Skeletal muscle cell (primary cell): ENCODE data around the gene POLN.
"Not testable (repeated sequence)": the region's sequence is repeated elsewhere in the genome, so short reads cannot be mapped to it uniquely, and the experiment has no call there.

Experiments
- DNase-seq: peaks from one replicate; pipeline ENCODE4 v3.0.0-alpha.2; 2010; ENCODE audit warnings: low read depth
- H3K4me3 ChIP-seq: 2 replicates; pipeline ENCODE4 v1.5.1; 2011; ENCODE audit warnings: low read depth, mild to moderate bottlenecking, control low read depth, low read length, moderate library complexity

The POLN gene

GRCh38 chr4:2276581-2277325, 34.8 kb upstream of the POLN start:
- no peak for DNase-seq
- no peak overlapping the region for H3K4me3 ChIP-seq

GRCh38 chr4:2275546-2276251, 33.8 kb upstream of the POLN start:
- no peak overlapping the region for H3K4me3 ChIP-seq
- no peak for DNase-seq

DNA sequence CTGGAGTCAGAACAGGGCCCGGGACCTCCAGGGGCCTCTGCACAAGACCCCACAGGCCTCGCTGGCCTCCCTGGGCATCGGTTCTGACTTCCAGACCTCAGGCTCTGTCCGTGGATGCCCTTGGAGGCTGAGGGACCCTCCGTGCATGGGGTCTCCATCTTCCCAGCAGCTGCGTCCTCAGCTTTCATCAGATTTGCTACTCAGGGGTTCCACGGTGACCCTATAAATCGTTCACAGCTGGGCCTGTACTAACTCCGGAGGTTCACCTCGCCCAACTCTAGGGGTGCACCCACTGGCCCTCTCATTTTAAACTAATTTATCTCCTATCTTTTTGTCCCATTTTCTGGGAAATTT, 33.1 kb upstream of the POLN start:
- not testable (repeated sequence) for H3K4me3 ChIP-seq, DNase-seq

DNA sequence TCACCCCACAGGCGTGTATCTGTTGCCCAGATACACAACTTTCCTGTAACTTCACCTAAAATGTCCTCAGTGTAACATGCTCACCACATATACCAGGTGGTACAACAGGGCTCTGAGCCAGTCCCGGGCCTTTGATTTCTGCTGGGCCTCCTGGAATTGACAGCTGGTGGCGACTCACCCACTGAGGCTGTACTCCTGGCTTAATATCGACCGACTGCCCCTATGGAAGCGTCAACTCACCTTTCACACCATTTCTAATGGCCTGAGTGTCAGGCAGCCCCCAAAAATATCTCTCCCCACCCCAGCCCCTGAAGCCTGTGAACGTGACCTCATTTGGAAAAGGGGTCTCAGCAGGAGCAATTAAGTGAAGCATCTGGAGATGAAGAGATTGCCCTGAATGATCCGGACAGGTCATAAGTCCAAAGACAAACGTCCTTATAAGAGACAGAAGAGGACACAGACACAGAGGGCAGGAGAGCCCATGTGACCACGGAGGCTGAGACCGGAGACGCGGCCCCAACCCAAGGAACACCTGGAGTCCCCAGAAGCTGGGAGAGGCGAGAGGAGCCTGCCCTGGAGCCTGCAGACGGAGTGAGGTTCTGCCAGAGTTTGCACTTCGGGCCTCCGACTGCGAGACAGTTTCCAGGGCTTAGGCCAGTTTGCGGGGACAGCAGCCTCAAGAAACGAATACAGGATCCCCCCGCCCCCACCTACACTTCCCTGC, 32.6 kb upstream of the POLN start:
- H3K4me3 ChIP-seq, result no peak overlapping the region
- no peak for DNase-seq

DNA sequence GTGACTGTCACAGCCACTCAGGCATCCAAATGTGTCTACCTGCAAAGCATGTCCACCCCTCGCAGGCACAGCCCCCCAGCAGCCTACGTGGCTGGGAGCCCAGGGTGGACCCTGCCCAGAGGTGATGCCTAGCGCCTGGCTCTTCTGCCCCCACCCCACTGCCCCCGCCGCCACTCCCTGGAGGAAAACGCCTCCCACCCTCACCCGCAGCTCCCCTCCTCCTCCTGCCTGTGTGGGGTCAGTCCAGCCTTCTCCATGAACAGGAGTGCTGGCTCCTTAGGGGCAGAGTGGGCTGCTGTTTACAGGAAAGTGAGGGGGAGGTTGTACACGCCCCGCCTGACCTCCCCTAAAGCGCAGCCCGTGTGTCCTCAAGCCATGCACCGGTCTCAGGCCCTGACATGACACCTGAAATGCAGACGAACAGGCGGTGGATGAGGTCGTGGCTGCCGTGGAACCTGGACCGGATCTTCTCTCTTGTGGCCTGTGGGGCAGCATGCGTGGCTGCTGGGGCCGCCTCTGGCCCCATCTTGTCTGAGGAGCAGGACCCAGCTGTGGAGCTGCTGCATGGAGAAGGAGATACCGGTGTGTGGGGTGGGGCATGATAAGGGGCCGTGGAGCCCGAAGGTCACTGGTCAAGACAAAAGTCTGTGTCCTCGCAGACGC, 31.9 kb upstream of the POLN start:
- no peak for DNase-seq

GRCh38 chr4:2273221-2273620, 31.3 kb upstream of the POLN start:
- DNase-seq, result no peak
- no peak overlapping the region for H3K4me3 ChIP-seq

More for the DNA sequence above, 31.9 kb upstream of the POLN start:
- H3K4me3 ChIP-seq, result no peak overlapping the region

GRCh38 chr4:2272828-2273120, 30.9 kb upstream of the POLN start:
- no peak for DNase-seq
- H3K4me3 ChIP-seq, result no peak overlapping the region

DNA sequence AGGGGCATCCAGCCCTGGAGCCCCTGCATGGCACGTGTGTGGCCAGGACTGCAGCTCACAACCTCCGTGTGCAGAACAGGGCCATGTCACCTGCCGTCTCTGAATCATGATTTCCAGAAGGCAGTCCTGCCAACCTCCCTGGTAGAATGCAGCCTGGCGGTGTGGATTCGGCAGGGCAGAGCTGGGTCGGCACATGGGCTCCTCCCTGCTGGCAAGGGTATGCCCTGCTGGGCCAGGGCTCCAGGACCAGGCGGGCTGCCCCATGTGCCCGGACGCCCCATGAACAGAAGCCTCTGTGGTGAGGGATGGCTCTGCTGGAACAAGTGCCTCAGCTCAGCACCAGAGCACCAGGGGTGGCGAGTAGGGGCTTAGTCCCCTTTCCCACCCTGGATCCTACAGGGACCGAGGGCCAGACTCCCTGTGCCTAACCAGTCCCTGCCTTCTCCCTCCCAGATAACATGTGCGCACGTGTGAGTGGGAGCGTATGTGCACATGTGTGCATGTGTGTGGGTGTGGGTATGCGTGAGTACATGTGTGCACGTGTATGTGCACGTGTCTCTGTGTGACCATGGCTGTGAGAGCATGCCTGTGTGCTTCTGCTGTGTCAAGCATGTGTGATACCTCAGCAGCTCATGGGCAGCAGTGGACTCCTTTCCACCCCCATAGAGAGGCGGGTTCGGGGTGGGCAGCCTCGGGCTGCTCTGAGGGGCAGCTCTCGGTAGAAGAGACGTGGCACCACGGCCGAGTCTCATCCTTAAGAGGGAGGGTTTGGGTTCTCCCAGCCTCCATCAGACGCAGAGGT, 30.3 kb upstream of the POLN start:
- DNase-seq, result no peak

DNA sequence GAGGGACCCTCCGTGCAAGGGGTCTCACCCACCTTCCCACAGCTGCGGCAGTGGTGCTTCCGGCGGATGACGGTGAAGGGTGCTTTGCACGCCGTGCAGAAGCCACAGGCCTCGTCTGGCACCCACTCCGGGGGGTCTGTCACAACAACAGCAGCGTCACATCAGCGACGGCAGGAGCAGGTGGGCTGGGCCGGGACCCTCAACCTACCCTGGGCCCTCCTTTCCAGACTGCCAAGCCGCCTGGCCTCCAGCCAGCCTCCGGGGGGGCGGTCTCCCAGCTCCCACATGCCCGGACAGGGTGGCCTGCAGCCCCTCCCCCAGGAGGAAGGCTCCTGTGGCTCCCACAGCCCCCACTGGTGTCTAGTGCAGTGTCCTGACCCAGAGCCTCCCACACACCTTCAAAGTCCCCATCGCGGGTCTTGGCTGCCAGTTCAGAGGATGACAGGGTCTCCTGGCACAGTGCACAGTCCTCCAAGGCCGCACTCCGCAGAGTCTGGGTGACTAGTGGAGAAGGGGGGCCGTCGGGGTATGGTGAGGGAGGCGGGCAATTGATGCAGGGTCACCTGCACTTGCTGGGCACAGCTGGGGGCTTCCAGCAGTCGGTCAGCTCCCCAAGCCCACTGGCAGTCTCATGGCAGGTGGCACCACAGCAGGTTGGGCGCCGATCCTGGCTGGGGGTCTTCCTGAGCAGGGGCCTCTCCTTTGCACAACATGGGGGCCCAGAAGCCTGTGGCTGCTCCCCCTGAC, 29.5 kb upstream of the POLN start:
- no peak for DNase-seq

More for the DNA sequence above, 30.3 kb upstream of the POLN start:
- H3K4me3 ChIP-seq, result no peak overlapping the region

GRCh38 chr4:2270341-2271165, 28.6 kb upstream of the POLN start:
- no peak overlapping the region for H3K4me3 ChIP-seq
- DNase-seq, result no peak

More for the DNA sequence above, 29.5 kb upstream of the POLN start:
- H3K4me3 ChIP-seq, result no peak overlapping the region

DNA sequence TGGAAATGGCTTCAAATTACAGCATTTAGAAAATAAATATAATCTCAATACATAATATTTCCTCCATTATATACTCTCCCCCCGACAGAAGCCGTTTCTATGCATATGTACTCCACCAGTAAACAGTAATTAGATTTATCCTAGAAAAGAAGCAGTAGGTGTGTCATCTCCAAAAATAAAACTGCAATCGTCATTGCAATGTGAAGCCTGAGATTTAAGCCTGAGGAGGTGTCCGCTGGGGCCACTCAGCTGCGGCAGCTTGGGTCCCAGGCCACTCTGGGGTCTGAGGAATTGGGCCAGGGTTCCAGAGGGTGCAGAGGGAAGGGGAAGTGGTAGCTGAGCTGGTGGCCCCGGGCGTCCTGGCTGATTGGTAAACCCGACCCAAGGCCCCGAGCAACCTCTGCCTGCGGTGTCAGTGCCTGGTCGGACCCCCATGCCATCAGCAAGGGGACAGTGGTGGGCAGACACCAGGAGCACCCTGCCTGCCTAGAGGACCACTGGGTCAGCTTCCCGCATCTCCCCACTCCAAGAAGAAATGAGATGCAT, 27.8 kb upstream of the POLN start:
- no peak for DNase-seq
- no peak overlapping the region for H3K4me3 ChIP-seq

DNA sequence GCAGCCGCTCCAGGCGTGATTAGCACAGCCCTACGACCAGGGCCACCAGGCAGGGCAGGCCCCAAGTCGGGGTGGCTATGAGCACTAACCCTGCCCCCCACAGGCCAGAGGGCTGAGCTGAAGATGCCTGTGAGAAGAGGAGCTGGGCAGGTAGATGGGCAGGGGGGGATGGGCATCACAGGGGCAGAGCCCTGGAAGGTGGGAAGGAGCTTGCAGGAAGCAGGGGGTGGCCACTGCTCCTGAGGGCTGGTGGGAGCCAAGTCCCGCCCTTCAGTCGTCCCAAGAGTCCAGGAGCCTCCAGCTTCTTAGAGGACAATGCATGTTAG, 27.2 kb upstream of the POLN start:
- no peak overlapping the region for H3K4me3 ChIP-seq

DNA sequence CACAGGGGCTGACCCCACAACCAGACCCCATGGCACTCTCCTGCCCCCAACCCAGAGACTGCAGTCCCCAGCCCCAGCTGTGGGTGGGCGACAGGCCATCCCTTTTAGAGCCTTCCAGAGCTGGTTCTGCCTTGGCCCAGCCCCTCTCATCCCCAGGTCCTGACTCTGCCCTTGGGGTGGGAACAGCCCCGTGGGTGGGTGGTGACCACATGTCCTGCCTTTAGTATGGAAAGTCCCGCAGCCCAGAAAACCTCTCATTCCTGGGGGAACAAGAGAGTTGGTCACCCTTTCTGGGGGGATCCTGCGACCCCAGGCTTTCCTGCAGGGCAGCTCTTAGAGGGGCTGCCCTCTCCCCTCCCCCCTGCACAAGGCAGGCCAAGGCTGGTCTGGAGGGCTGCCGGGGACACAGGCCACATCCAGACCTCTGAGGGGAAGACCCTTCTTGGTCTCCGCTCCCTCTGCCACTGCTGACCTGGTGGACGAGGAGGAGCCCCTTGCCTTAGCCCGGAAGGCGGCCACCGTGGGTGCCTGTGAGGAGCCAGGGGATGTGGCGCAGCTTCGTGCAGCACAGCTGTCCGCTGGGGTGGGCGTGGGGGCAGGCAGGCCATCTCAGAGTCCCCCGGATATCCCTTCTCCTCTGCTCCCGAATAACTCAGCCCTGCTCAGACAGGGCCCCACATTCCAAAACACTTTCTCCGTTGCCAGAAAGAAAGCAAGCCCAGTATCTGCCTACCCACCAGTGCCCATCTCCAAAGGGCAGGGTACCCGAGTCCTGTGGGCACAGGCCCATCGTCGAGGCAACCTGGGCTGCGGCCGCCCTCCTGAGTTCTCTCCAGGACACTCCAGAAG, 26.7 kb upstream of the POLN start:
- no peak overlapping the region for H3K4me3 ChIP-seq
- DNase-seq, result no peak

More for the DNA sequence above, 27.2 kb upstream of the POLN start:
- DNase-seq, result no peak

- no peak for DNase-seq
- no peak overlapping the region for H3K4me3 ChIP-seq
Observed at GRCh38 chr4:2267841-2268240, 25.9 kb upstream of the POLN start.

DNA sequence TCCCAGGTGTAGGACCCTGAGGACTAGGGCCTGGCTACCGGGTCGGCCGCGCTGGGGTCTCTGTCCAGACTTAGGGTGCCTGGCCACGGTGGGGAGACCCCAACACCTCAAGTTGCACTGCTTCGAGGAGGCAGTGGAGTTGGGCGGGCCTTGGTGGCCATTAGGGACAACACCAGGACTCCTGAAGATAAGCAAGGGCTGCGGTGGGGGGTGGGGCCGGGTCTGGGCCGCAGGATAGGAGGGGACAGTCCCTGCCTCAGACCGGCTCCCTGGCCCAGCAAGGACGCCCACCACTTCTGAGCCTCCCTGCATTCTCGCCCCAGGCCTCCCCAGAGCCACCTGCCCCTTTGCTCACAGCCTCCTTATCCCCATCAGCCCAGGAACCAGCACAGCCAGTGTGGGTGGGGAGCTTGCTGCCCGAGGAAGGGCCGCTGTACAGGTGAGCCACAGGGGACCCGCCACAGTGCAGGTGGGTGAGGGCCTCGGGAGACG, 25.4 kb upstream of the POLN start:
- no peak overlapping the region for H3K4me3 ChIP-seq
- no peak for DNase-seq

GRCh38 chr4:2266821-2267220, 24.9 kb upstream of the POLN start:
- no peak overlapping the region for H3K4me3 ChIP-seq
- DNase-seq, result no peak

GRCh38 chr4:2266181-2266580, 24.3 kb upstream of the POLN start:
- DNase-seq, result no peak
- no peak overlapping the region for H3K4me3 ChIP-seq
